DOHH2 (cell line): ENCODE measurements around the gene PSMG3.

Source experiments
- EZH2phosphoT487 ChIP-seq: fragments of 200-600 bp; sonication (generic); IDR thresholded peaks from 2 replicates; pipeline ENCODE4 v1.6.1; 2017; ENCODE audit warnings: borderline replicate concordance, mild to moderate bottlenecking, antibody characterized with exemption, low read length, moderate library complexity, mixed read lengths
- TF ChIP-seq, protein P1 (sequence below): fragments of 200-600 bp; sonication (generic); IDR thresholded peaks from one replicate; pipeline ENCODE4 v1.5.1; 2014; ENCODE audit warnings: antibody characterized with exemption, mild to moderate bottlenecking, low read depth, low read length; ENCODE audit not compliant: poor library complexity, severe bottlenecking

DNA sequence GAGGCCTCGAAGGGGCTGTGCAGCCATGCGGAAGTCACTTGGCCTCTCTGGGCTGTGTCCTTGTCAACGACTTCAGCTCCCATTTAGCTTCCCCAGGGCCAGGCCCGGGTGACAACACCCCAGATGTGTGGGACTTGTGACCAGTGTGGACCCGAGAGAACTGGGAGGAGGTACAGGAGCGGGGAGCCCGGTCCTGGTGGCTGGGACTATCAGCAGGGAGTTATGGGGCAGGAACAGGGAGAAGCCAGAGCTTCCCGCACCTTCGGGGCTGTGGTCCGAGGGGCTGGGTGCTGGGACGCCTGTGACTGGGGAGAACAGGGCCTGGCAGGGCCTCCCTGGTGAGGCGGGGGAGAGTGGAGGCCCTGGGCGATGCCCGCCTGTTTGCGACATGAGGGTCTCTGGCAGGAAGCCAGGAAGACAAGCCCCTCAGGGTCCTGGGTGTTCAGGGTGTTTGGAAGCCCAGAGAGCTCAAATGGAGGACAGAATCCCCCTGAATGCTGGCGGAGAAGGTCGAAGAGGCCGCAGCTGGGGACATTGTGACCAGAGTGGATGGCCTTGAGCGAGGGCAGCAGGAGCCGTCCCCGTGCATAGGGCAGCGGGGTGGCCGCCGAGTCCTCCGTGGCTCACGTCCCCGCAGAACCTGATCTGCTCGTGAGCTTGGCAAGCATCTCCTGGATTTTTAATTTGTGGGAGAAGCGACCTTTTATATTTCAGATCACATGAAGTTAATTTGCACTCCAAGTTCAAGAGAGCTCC, 30.0 kb upstream of the PSMG3 start:
- TF ChIP-seq, protein P1, sequence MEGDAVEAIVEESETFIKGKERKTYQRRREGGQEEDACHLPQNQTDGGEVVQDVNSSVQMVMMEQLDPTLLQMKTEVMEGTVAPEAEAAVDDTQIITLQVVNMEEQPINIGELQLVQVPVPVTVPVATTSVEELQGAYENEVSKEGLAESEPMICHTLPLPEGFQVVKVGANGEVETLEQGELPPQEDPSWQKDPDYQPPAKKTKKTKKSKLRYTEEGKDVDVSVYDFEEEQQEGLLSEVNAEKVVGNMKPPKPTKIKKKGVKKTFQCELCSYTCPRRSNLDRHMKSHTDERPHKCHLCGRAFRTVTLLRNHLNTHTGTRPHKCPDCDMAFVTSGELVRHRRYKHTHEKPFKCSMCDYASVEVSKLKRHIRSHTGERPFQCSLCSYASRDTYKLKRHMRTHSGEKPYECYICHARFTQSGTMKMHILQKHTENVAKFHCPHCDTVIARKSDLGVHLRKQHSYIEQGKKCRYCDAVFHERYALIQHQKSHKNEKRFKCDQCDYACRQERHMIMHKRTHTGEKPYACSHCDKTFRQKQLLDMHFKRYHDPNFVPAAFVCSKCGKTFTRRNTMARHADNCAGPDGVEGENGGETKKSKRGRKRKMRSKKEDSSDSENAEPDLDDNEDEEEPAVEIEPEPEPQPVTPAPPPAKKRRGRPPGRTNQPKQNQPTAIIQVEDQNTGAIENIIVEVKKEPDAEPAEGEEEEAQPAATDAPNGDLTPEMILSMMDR, result no peak
- no peak for TF ChIP-seq EZH2phosphoT487
